H9 (cell line): ENCODE measurements around the gene ST6GALNAC3. TPM values are rescaled to one million over a fixed set of nuclear protein-coding genes. Genes with fewer than 3 reads are reported as not detected.

ENCODE experiments used
- DNase-seq: peaks from one replicate; pipeline ENCODE4 v3.0.0-alpha.2; 2017
- H2AFZ ChIP-seq: one replicate; pipeline ENCODE4 v1.6.1; 2013; ENCODE audit warnings: mild to moderate bottlenecking, low read length, control low read depth, moderate library complexity
- H2AK5ac ChIP-seq: 2 replicates; pipeline ENCODE4 v1.6.1; 2013; ENCODE audit warnings: low read length, control low read depth, mixed read lengths; ENCODE audit not compliant: insufficient read length
- H2BK120ac ChIP-seq: one replicate; pipeline ENCODE4 v1.6.1; 2013; ENCODE audit warnings: low read depth, mild to moderate bottlenecking, low read length, control low read depth, inconsistent platforms; ENCODE audit not compliant: poor library complexity, severe bottlenecking
- H2BK12ac ChIP-seq: 2 replicates; pipeline ENCODE4 v1.6.1; 2013; ENCODE audit warnings: low read length, control low read depth, mixed read lengths, low read depth; ENCODE audit not compliant: insufficient read length
- H2BK15ac ChIP-seq: 2 replicates; pipeline ENCODE4 v1.6.1; 2013; ENCODE audit warnings: low read depth, low read length, control low read depth
- H2BK20ac ChIP-seq: one replicate; pipeline ENCODE4 v1.6.1; 2013; ENCODE audit warnings: low read depth, mild to moderate bottlenecking, low read length, control low read depth, inconsistent platforms; ENCODE audit not compliant: poor library complexity, severe bottlenecking
- H2BK5ac ChIP-seq: 2 replicates; pipeline ENCODE4 v1.6.1; 2013; ENCODE audit warnings: low read length, control low read depth, mixed read lengths; ENCODE audit not compliant: insufficient read length
- H3K14ac ChIP-seq: 2 replicates; pipeline ENCODE4 v1.6.1; 2013; ENCODE audit warnings: low read length, control low read depth; ENCODE audit not compliant: insufficient read depth
- H3K18ac ChIP-seq: 2 replicates; pipeline ENCODE4 v1.6.1; 2013; ENCODE audit warnings: low read depth, mild to moderate bottlenecking, mixed read lengths, low read length, control low read depth; ENCODE audit not compliant: insufficient read length
- H3K23ac ChIP-seq: 2 replicates; pipeline ENCODE4 v1.6.1; 2013; ENCODE audit warnings: low read length, control low read depth, mixed read lengths, low read depth; ENCODE audit not compliant: insufficient read length
- H3K23me2 ChIP-seq: 2 replicates; pipeline ENCODE4 v1.6.1; 2013; ENCODE audit warnings: low read depth, mild to moderate bottlenecking, mixed read lengths, low read length, control low read depth; ENCODE audit not compliant: insufficient read length, poor library complexity, severe bottlenecking
- H3K27ac ChIP-seq: 2 replicates; pipeline ENCODE4 v1.5.1; 2013; ENCODE audit warnings: low read length, control low read depth, mixed read lengths, low read depth; ENCODE audit not compliant: insufficient read length
- H3K27me3 ChIP-seq: 2 replicates; pipeline ENCODE4 v1.6.1; 2013; ENCODE audit warnings: low read length, control low read depth, inconsistent platforms; ENCODE audit not compliant: insufficient read depth
- H3K4ac ChIP-seq: 2 replicates; pipeline ENCODE4 v1.6.1; 2013; ENCODE audit warnings: low read depth, mild to moderate bottlenecking, control low read depth, inconsistent platforms, low read length, moderate library complexity
- H3K4me1 ChIP-seq: 2 replicates; pipeline ENCODE4 v1.6.1; 2013; ENCODE audit warnings: low read length, control low read depth, inconsistent platforms; ENCODE audit not compliant: insufficient read depth
- H3K4me2 ChIP-seq: 2 replicates; pipeline ENCODE4 v1.6.1; 2013; ENCODE audit warnings: low read length, control low read depth, mixed read lengths; ENCODE audit not compliant: insufficient read length, insufficient read depth
- H3K56ac ChIP-seq: 2 replicates; pipeline ENCODE4 v1.6.1; 2013; ENCODE audit warnings: low read depth, mild to moderate bottlenecking, mixed read lengths, low read length, control low read depth; ENCODE audit not compliant: insufficient read length
- H3K79me1 ChIP-seq: 2 replicates; pipeline ENCODE4 v1.6.1; 2013; ENCODE audit warnings: low read depth, mild to moderate bottlenecking, moderate library complexity, low read length, control low read depth, inconsistent platforms; ENCODE audit not compliant: insufficient read depth, poor library complexity, severe bottlenecking
- H3K79me2 ChIP-seq: 2 replicates; pipeline ENCODE4 v1.6.1; 2013; ENCODE audit warnings: low read length, control low read depth, inconsistent platforms; ENCODE audit not compliant: insufficient read depth
- H3K9ac ChIP-seq: 2 replicates; pipeline ENCODE4 v1.6.1; 2013; ENCODE audit warnings: low read length, control low read depth, mixed read lengths; ENCODE audit not compliant: insufficient read length; ENCODE audit errors: extremely low read depth
- H3K9me3 ChIP-seq: one replicate; pipeline ENCODE4 v1.6.1; 2013; ENCODE audit warnings: low read depth, low read length, inconsistent platforms; ENCODE audit not compliant: control insufficient read depth
- H3T11ph ChIP-seq: one replicate; pipeline ENCODE4 v1.6.1; 2013; ENCODE audit warnings: mild to moderate bottlenecking, low read length, control low read depth, inconsistent platforms
- H4K20me1 ChIP-seq: one replicate; pipeline ENCODE4 v1.6.1; 2013; ENCODE audit not compliant: control insufficient read depth, insufficient read length, insufficient read depth
- H4K5ac ChIP-seq: 2 replicates; pipeline ENCODE4 v1.6.1; 2013; ENCODE audit warnings: low read depth, mild to moderate bottlenecking, mixed read lengths, low read length, control low read depth; ENCODE audit not compliant: insufficient read length
- H4K8ac ChIP-seq: replicated peaks from 2 replicates; pipeline ENCODE4 v1.6.1; 2013; ENCODE audit warnings: low read length, control low read depth, mixed read lengths, low read depth; ENCODE audit not compliant: insufficient read length
- H4K91ac ChIP-seq: 2 replicates; pipeline ENCODE4 v1.6.1; 2013; ENCODE audit warnings: low read depth, mild to moderate bottlenecking, moderate library complexity, mixed read lengths, low read length, control low read depth; ENCODE audit not compliant: insufficient read length
- H3K27ac Mint-ChIP-seq, 3 experiments: 2 replicates in 2 of 3; 3 replicates in 1 of 3; pipeline ENCODE4 v1.8.0; 2020 to 2021; ENCODE audit warnings: mixed read lengths in 3 of 3, mild to moderate bottlenecking in 1 of 3, moderate library complexity in 1 of 3
- H3K27me3 Mint-ChIP-seq: 2 replicates; pipeline ENCODE4 v1.8.0; 2021; ENCODE audit warnings: low read depth, mild to moderate bottlenecking, moderate library complexity, mixed read lengths
- H3K36me3 Mint-ChIP-seq, 3 experiments: 2 replicates in 2 of 3; 3 replicates in 1 of 3; pipeline ENCODE4 v1.8.0; 2020 to 2021; ENCODE audit warnings: low read depth in 3 of 3, mixed read lengths in 3 of 3; ENCODE audit not compliant: insufficient read depth in 1 of 3
- H3K4me1 Mint-ChIP-seq, 2 experiments: 2 replicates each; pipeline ENCODE4 v1.8.0; 2020; ENCODE audit warnings: mixed read lengths in 2 of 2
- H3K4me3 Mint-ChIP-seq, 2 experiments: 2 replicates in 1 of 2; 3 replicates in 1 of 2; pipeline ENCODE4 v1.8.0; 2020 to 2021; ENCODE audit warnings: mild to moderate bottlenecking in 2 of 2, mixed read lengths in 2 of 2, moderate library complexity in 1 of 2
- H3K9me3 Mint-ChIP-seq, 2 experiments: 2 replicates in 1 of 2; 3 replicates in 1 of 2; pipeline ENCODE4 v1.8.0; 2020; ENCODE audit warnings: mild to moderate bottlenecking in 2 of 2, mixed read lengths in 2 of 2, moderate library complexity in 1 of 2
- WGBS: extraction: QIAGEN DNeasy Blood & Tissue Kit; methylation state at CpG from one replicate; pipeline ENCODE4 v1.1.7; 2013; ENCODE audit warnings: missing lambda C conversion rate, low lambda C conversion rate, mixed read lengths; ENCODE audit not compliant: insufficient read length; ENCODE audit errors: extremely low coverage; 5-methylcytosine and 5-hydroxymethylcytosine counted together
- total RNA-seq: library from RNA; stranded (reverse); gene quantifications from 2 replicates; pipeline ENCODE4 v1.2.1, GENCODE V29; 2021
- TF ChIP-seq, protein P1 (sequence below): fragments of 200-600 bp; sonication (generic); conservative IDR thresholded peaks from 3 replicates; pipeline ENCODE4 v1.8.0; 2021; ENCODE audit warnings: antibody characterized with exemption, mild to moderate bottlenecking

ST6GALNAC3 gene
- total RNA-seq, 1 experiment from 2014 or later, result 11.2 TPM

DNA sequence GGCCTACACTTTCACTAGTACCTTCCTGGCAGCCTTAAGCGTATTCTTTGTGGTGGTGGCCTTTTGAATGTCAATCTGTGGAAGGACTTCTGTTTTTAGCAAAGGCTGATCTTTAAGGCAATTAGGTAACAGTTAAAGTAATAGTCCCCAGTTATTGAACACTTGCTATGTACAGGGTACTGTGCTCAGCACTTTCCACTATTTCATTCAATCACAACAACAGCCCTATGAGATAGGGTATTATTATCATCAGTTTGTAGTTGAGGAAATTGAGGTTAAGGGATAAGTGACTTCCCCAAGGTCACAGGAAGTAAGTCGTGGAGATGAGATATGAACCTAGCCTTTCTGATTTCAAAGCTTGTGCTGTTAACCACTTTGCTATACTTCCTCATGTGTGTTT, 185.7 kb downstream of the ST6GALNAC3 start:
- Mint-ChIP-seq H3K27me3 (no peaks in the 10 kb centered on the region), H3K4me1 (peaks cover 21 to 26% of the 10 kb centered on the region in 2 experiments), H3K27ac (no peak overlapping the region), H3K4me3 (no peak overlapping the region), H3K36me3 (no peaks in the 10 kb centered on the region), H3K9me3 (no peaks in the 10 kb centered on the region)
- H3K27me3 ChIP-seq, result no peaks in the 10 kb centered on the region
- H3K9me3 ChIP-seq, result no peaks in the 10 kb centered on the region
- no peak overlapping the region for H3K18ac ChIP-seq
- no peak for DNase-seq
- H3K4ac ChIP-seq, result no peak overlapping the region
- no peak overlapping the region for H4K91ac ChIP-seq
- no peak overlapping the region for H2AFZ ChIP-seq
- no peak overlapping the region for H3K14ac ChIP-seq
- no peaks in the 10 kb centered on the region for H3K79me1 ChIP-seq
- no peak overlapping the region for H2BK12ac ChIP-seq
- no peak overlapping the region for H3T11ph ChIP-seq
- no peaks in the 10 kb centered on the region for H3K23me2 ChIP-seq
- no peak overlapping the region for H3K4me2 ChIP-seq
- no peak overlapping the region for H3K27ac ChIP-seq
- no peak overlapping the region for H3K9ac ChIP-seq
- no peak overlapping the region for H2AK5ac ChIP-seq
- H2BK5ac ChIP-seq, result no peak overlapping the region
- no peaks in the 10 kb centered on the region for H4K20me1 ChIP-seq
- no peaks in the 10 kb centered on the region for H3K4me1 ChIP-seq
- H3K79me2 ChIP-seq, result no peaks in the 10 kb centered on the region
- no peak overlapping the region for H4K8ac ChIP-seq
- TF ChIP-seq, protein P1, sequence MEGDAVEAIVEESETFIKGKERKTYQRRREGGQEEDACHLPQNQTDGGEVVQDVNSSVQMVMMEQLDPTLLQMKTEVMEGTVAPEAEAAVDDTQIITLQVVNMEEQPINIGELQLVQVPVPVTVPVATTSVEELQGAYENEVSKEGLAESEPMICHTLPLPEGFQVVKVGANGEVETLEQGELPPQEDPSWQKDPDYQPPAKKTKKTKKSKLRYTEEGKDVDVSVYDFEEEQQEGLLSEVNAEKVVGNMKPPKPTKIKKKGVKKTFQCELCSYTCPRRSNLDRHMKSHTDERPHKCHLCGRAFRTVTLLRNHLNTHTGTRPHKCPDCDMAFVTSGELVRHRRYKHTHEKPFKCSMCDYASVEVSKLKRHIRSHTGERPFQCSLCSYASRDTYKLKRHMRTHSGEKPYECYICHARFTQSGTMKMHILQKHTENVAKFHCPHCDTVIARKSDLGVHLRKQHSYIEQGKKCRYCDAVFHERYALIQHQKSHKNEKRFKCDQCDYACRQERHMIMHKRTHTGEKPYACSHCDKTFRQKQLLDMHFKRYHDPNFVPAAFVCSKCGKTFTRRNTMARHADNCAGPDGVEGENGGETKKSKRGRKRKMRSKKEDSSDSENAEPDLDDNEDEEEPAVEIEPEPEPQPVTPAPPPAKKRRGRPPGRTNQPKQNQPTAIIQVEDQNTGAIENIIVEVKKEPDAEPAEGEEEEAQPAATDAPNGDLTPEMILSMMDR, result no peak
- H3K56ac ChIP-seq, result no peak overlapping the region
- no peak overlapping the region for H3K23ac ChIP-seq
- no CpG with 5 or more reads among the region's 2 CpGs for WGBS
- H4K5ac ChIP-seq, result no peak overlapping the region
- no peak overlapping the region for H2BK20ac ChIP-seq
- no peak overlapping the region for H2BK120ac ChIP-seq
- H2BK15ac ChIP-seq, result no peak overlapping the region
